ENCODE measurements around the gene EFTUD2.

GRCh38 chr17:44826123-44826790, 73.0 kb downstream of the EFTUD2 start:
- TF ChIP-seq CTCF (CRISPR knock-in tag; IDR thresholded peaks at IDR 0.05): no peak
- TF ChIP-seq MBD4 (IDR thresholded peaks at IDR 0.05; ENCODE audit: borderline replicate concordance, low read length): no peak
- no peak for TF ChIP-seq ZBTB25 (CRISPR knock-in tag; IDR thresholded peaks at IDR 0.05)
- no peak for TF ChIP-seq ZNF607 (CRISPR knock-in tag; IDR thresholded peaks at IDR 0.05; ENCODE audit: borderline replicate concordance)
- no peak for TF ChIP-seq ZNF577 (CRISPR knock-in tag; IDR thresholded peaks at IDR 0.05; ENCODE audit: borderline replicate concordance, low read depth)
- TF ChIP-seq HMG20B (CRISPR knock-in tag; conservative IDR thresholded peaks at IDR 0.05): no peak
- TF ChIP-seq ZNF12 (CRISPR knock-in tag; IDR thresholded peaks at IDR 0.05): no peak
- TF ChIP-seq GABPB1 (CRISPR knock-in tag; IDR thresholded peaks at IDR 0.05): no peak
- TF ChIP-seq AFF4 (CRISPR knock-in tag; IDR thresholded peaks at IDR 0.05): no peak
- TF ChIP-seq MBNL3 (CRISPR knock-in tag; conservative IDR thresholded peaks at IDR 0.05): no peak
- no peak for TF ChIP-seq IRF9 (CRISPR knock-in tag; IDR thresholded peaks at IDR 0.05; ENCODE audit: borderline replicate concordance)
